ENCODE measurements around the gene PDS5A.
"Not testable (repeated sequence)": the region's sequence is repeated elsewhere in the genome, so short reads cannot be mapped to it uniquely, and the experiment has no call there.

The PDS5A gene

DNA sequence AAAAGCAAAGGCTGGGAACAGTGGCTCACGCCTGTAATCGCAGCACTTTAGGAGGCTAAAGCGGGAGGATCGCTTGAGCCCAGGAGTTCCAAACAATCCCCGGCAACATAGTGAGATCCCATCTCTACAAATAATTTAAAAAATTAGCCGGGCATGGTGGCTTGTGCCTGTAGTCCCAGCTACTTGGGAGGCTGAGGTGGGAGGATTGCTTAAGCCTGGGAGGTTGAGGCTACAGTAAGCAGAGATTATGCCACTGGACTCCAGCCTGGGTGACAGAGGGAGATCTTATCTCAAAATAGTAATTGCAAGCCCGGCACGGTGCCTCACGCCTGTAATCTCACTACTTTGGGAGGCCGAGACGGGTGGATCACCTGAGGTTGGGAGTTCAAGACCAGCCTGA lies 139.3 kb downstream of the PDS5A start:
- DNase-seq (ENCODE audit: low spot score): not testable (repeated sequence)

DNA sequence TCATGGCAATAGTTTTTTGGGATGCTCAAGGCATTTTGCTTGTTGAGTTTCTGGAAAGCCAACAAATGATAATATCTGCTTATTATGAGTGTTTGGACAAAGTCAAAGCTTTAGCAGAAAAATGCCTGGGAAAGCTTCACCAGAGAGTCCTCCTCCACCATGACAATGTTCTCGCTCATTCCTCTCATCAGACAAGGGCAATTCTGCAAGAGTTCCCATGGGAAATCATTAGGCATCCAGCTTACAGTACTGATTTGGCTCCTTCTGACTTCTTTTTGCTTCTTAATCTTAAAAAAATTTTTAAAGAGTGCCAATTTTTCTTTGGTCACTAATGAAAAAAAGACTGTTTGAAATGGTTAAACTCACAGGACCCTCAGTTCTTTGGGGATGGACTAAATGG lies 143.4 kb downstream of the PDS5A start:
- DNase-seq (ENCODE audit: low spot score): no peak

- DNase-seq (ENCODE audit: low spot score): no peak
Observed at GRCh38 chr4:39825741-39826231, 151.9 kb downstream of the PDS5A start.

DNA sequence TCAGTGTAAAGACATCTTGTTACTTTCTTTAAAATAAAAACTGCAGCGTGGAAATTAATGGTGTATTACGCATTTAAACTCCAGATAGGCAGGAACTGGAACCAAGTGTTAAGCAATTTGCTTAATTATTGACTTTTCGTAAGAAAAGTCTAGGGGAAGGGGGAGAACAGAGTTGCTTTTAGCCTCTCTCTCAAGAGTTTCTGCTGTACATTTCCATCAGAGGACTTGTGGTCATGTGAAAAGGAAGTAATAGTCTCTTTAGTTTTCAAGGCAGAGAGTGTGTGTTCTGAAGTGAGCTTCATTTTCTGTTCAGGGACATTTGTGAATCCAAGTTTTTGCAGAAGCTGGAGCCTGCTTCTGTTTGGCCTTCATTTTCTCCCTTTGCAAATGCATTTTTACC lies 152.6 kb downstream of the PDS5A start:
- no peak for DNase-seq (ENCODE audit: low spot score)

DNA sequence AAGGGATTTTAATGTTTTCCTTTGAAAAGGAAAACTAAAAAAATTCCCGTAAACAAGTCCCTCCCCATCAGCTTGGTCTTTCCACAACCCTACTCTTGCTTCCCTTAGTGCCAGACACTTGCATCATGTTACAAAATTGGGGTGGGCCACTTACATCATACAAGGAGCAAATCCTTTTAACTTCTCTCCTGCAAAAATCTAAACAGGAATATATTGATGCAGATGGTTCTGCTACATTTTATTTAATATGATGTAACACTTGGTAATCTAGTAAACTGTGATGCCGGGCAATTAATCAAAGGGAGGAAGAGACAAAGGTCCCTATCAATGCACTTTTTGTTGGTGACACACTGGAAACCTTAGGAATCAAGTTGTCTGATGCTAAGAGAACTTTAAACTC lies 154.5 kb downstream of the PDS5A start:
- peak; percentile 57 for DNase-seq (ENCODE audit: low spot score)

DNA sequence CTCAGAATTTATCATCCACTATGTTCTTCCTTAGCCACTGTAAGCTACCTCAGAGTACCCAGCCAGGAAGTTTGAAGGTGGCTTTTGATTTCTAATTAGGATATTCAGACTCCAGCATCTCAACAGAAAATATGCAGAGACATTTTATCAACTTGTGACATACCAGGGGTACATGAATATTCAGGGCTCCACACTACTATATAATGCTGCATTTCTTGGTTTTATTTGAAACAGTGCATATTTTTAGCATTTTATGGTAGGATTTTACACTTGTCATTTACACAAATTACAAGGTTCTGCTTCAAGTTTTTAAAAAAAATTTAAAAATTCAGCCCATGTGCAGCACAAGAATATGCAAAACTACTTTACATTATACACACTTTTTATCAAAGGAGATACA lies 155.0 kb downstream of the PDS5A start:
- no peak for DNase-seq (ENCODE audit: low spot score)

- no peak for DNase-seq (ENCODE audit: low spot score)
Observed at GRCh38 chr4:39821951-39822350, 155.8 kb downstream of the PDS5A start.

DNA sequence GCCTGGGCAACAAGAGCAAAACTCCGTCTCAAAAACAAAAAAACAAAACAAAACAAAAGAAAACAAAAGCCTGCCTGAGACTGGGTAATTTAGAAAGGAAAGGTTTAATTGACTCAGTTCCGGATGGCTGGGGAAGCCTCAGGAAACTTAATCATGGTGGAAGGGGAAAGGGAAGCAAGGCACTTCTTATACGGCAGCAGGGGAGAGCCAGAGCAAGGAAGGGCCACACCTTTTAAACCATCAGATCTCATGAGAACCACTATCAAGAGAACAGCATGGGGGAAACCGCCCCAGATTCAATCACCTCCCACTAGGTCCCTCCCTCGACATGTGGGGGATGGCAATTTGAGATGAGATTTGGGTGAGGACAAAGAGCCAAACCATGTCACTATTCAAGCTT lies 157.5 kb downstream of the PDS5A start:
- no peak for DNase-seq (ENCODE audit: low spot score)

DNA sequence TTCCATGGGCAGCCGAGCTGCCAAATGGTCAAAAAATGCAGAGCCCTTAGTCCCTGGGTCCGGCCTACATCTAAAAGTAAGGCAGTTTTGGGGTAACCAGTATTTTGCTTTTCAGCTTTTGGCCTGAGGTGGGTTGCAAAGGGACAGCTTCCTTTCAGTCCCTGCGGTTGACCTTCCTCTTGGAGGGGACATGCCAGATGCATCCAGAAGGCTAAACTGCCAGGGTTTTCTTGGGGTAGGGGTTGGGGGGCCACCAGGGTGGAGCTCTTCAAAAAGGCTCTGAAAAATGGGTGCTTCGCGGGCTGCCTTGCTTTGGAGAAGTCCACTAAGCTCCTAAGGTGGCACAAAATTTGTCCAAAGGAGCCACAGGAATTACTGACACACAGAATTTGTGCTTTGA lies 159.1 kb downstream of the PDS5A start:
- no peak for DNase-seq (ENCODE audit: low spot score)

- DNase-seq (ENCODE audit: low spot score): no peak
Observed at GRCh38 chr4:39814403-39815185, 163.1 kb downstream of the PDS5A start.

- DNase-seq (ENCODE audit: low spot score): not testable (repeated sequence)
Observed at GRCh38 chr4:39813761-39814160, 163.9 kb downstream of the PDS5A start.

GRCh38 chr4:39813033-39813432 lies 164.7 kb downstream of the PDS5A start:
- DNase-seq (ENCODE audit: low spot score): not testable (repeated sequence)

DNA sequence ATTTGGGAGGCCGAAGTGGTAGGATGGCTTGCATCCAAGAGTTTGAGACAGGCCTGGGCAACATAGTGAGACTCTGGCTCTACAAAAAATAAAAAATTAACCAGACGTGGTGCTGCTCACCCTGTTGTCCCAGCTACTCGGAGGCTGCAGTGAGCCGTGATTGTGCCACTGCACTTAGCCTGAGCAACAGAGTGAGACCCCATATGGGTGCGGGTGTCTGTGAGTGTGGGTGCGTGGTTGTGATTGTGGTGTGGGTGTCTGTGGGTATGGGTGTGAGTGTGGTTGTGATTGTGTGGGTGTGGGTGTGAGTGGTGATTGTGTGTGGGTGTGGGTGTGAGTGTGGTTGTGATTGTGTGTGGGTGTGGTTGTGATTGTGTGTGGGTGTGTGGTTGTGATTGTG lies 165.2 kb downstream of the PDS5A start:
- no peak for DNase-seq (ENCODE audit: low spot score)

- no peak for DNase-seq (ENCODE audit: low spot score)
Observed at GRCh38 chr4:39808231-39808749, 169.4 kb downstream of the PDS5A start.

GRCh38 chr4:39802005-39802404 lies 175.7 kb downstream of the PDS5A start:
- no peak for DNase-seq (ENCODE audit: low spot score)

DNA sequence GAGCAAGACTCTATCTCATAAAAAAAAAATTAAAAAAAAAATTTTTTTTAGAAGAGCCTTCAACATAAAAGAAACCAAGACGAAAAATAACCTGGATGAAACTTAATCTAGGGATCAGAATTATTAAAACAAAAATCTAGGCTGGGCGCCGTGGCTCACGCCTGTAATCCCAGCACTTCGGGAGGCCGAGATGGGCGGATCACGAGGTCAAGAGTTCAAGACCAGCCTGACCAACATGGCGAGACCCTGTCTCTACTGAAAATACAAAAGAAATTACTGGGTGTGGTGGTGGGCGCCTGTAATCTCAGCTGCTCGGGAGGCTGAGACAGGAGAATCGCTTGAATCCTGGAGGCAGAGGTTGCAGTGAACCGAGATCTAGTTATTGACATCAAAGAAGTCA lies 184.7 kb downstream of the PDS5A start:
- not testable (repeated sequence) for DNase-seq (ENCODE audit: low spot score)

DNA sequence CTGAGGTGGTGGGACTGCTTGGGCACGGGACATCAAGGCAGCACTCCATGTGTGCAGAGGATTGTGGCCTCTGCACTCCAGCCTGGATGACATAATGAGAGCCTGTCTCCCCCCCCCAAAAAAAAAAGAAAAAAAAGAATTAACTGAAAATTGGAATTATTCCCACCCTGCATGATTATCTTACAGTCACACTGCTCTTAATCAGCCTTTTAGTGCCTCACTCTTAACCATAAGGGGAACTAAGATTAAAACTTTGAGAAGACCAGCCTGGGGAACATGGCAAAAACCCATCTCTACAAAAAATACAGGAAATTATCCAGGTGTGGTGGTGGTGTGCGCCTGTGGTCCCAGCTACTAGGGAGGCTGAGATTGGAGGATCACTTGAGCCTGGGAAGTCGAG lies 185.2 kb downstream of the PDS5A start:
- DNase-seq (ENCODE audit: low spot score): no peak

- no peak for DNase-seq (ENCODE audit: low spot score)
Observed at GRCh38 chr4:39792128-39792527, 185.6 kb downstream of the PDS5A start.

DNA sequence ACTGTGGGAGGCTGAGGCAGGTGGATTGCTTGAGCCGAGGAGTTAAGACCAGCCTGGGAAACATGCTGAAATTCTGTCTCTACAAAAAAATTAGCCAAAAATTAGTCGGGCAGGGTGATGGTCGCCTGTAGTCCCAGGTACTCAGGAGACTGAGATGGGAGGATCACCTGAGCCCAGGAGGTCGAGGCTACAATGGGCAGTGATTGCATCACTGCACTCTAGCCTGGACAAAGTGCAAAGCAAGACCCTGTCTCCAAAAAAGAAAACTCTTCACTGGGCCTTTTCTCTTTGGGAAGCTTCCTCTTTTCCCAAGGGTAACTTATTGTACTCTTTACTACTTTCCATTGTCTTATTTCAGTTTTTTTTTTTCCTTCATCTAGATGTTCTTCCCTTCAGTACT lies 190.9 kb downstream of the PDS5A start:
- DNase-seq (ENCODE audit: low spot score): no peak

GRCh38 chr4:39785083-39785482 lies 192.6 kb downstream of the PDS5A start:
- DNase-seq (ENCODE audit: low spot score): no peak

DNA sequence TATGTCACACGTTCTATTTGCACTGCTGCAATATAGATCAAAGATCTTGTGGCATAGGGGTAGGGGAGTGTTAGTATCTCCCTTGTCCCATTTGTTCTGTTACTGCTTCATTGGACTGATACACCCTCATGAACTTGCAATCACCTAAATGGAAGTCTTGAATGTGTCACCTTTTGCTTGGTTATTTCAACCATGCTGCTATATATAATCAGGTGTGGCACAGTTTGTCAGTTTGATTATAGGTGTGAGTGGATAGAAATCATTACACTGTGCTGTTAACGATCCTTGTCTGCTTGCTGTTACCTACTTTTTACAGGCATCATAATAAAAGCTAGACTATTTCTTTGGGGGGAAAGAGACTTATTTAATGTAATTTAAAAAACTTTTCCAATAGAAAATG lies 195.7 kb downstream of the PDS5A start:
- not testable (repeated sequence) for DNase-seq (ENCODE audit: low spot score)
